Naive thymus-derived CD4-positive, alpha-beta T cell (primary cell): ENCODE measurements around the gene VPS33A. TPM values are rescaled to one million over a fixed set of nuclear protein-coding genes. Genes with fewer than 3 reads are reported as not detected.

Source experiments
- ATAC-seq: fragments of 150-1000 bp; cut with Tn5 transposase; 2 replicates; pipeline ENCODE4 v1.10.0; 2021; ENCODE audit warnings: mild to moderate bottlenecking, moderate library complexity
- CTCF ChIA-PET: fragments of 350-600 bp; sonication (Branson Sonifier 250); formaldehyde crosslinking; loops from one replicate; lab custom pipeline; 2021; ENCODE audit warnings: antibody characterized with exemption; lab: Charles Lee
- POLR2A ChIA-PET: fragments of 350-600 bp; sonication (Branson Sonifier 250); formaldehyde crosslinking; loops from one replicate; lab custom pipeline; 2021; ENCODE audit warnings: antibody characterized with exemption, inconsistent platforms; lab: Charles Lee
- DNase-seq, 9 donors: peaks; one replicate each; pipeline versions ENCODE4 v3.0.0 to v3.0.0-alpha.2; 2020 to 2022; ENCODE audit warnings: mixed read lengths in 1 of 9
- H3K27ac ChIP-seq: one replicate; pipeline ENCODE4 v1.7.0; 2013; ENCODE audit warnings: mild to moderate bottlenecking, low read depth, low read length, moderate library complexity
- H3K27me3 ChIP-seq, 2 donors: one replicate each; pipeline ENCODE4 v1.7.0; 2013; ENCODE audit warnings: low read length in 2 of 2, mild to moderate bottlenecking in 2 of 2, moderate library complexity in 2 of 2; ENCODE audit not compliant: control insufficient read depth in 2 of 2, insufficient read depth in 2 of 2
- H3K36me3 ChIP-seq, 3 experiments: 1 replicate in 2 of 3; 2 replicates in 1 of 3; pipeline ENCODE4 v1.7.0; 2013; ENCODE audit warnings: low read length in 3 of 3, mild to moderate bottlenecking in 3 of 3, moderate library complexity in 1 of 3; ENCODE audit not compliant: insufficient read depth in 3 of 3, control insufficient read depth in 2 of 3
- H3K4me1 ChIP-seq, 2 donors: one replicate each; pipeline ENCODE4 v1.7.0; 2013; ENCODE audit warnings: low read length in 2 of 2, mild to moderate bottlenecking in 2 of 2, moderate library complexity in 1 of 2; ENCODE audit not compliant: control insufficient read depth in 2 of 2, insufficient read depth in 2 of 2
- H3K4me3 ChIP-seq: 2 replicates; pipeline ENCODE4 v1.7.0; 2013; ENCODE audit warnings: mild to moderate bottlenecking, low read length
- H3K9me3 ChIP-seq, 3 experiments: 1 replicate in 2 of 3; 2 replicates in 1 of 3; pipeline ENCODE4 v1.7.0; 2013; ENCODE audit warnings: low read length in 3 of 3; ENCODE audit not compliant: control insufficient read depth in 2 of 3
- H3K27ac Mint-ChIP-seq, 9 donors: one replicate each; pipeline ENCODE4 v1.8.0; 2020 to 2022; ENCODE audit warnings: mixed read lengths in 9 of 9, mild to moderate bottlenecking in 8 of 9, moderate library complexity in 5 of 9, inconsistent platforms in 2 of 9
- H3K27me3 Mint-ChIP-seq, 5 donors: one replicate each; pipeline ENCODE4 v1.8.0; 2021 to 2022; ENCODE audit warnings: mixed read lengths in 5 of 5, mild to moderate bottlenecking in 1 of 5
- H3K36me3 Mint-ChIP-seq, 5 donors: one replicate each; pipeline ENCODE4 v1.8.0; 2020 to 2022; ENCODE audit warnings: mixed read lengths in 5 of 5, mild to moderate bottlenecking in 3 of 5, inconsistent platforms in 1 of 5
- H3K4me1 Mint-ChIP-seq, 7 donors: one replicate each; pipeline ENCODE4 v1.8.0; 2020 to 2022; ENCODE audit warnings: mixed read lengths in 7 of 7, mild to moderate bottlenecking in 3 of 7, inconsistent platforms in 1 of 7
- H3K4me3 Mint-ChIP-seq, 10 donors: one replicate each; pipeline ENCODE4 v1.8.0; 2020 to 2022; ENCODE audit warnings: mild to moderate bottlenecking in 10 of 10, mixed read lengths in 10 of 10, moderate library complexity in 6 of 10, inconsistent platforms in 2 of 10
- H3K9me3 Mint-ChIP-seq, 11 donors: one replicate each; pipeline ENCODE4 v1.8.0; 2020 to 2022; ENCODE audit warnings: mixed read lengths in 11 of 11, mild to moderate bottlenecking in 4 of 11, inconsistent platforms in 1 of 11, moderate library complexity in 1 of 11
- intact Hi-C, 2 donors: fragments of 100-400 bp; cut with micrococcal nuclease; formaldehyde crosslinking; loops; one replicate each; pipeline ENCODE4 v1.15.1; 2023
- polyA plus RNA-seq, 2 donors: library from polyadenylated mRNA; unstranded; fragments of 300-500 nt; fragmentation: Illumina TruSeq; gene quantifications; one replicate each; pipeline ENCODE4 v1.2.3, GENCODE V29; 2021
- total RNA-seq, 6 experiments: library from RNA in 5 of 6; stranded (reverse) in 5 of 6; gene quantifications; 1 replicate in 5 of 6; 2 replicates in 1 of 6; pipeline ENCODE4 v1.2.3 and lab custom pipeline; 2021 to 2026

Gene VPS33A
- total and polyA plus RNA-seq, 7 experiments from 2014 or later: 18.0 to 34.5 (median 28.3) TPM

DNA sequence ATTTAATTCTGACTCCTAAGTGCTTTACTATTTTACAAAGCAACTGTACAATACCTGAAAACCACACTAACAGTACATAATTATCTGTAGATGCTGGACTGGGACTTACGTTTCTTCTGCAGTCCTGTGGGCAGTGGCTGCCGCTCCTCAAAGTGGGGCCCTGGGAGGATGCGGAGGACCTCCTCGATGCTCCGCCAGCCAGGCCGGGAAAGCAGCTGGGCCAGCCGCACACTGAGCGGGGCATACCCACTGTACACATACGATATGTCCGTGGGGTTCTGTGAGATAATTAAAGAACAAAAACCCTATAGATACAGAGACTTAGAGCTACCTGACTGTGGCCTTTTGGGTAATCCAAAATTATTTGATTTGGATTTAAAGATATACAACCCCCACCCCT is 33.6 kb downstream of the VPS33A start:
- H3K27ac ChIP-seq: no peak overlapping the region
- Mint-ChIP-seq H3K4me3 (no peak overlapping the region), H3K27me3 (no peaks in the 10 kb centered on the region), H3K36me3 (peaks cover 7 to 49% (median 23%) of the 10 kb centered on the region in 5 donors), H3K4me1 (peaks cover 0 to 10% (median 7%) of the 10 kb centered on the region in 7 donors), H3K27ac (no peak overlapping the region), H3K9me3 (no peaks in the 10 kb centered on the region)
- peaks cover 20 to 69% (median 22%) of the 10 kb centered on the region in 3 experiments for H3K36me3 ChIP-seq
- intact Hi-C loops: no loop called here
- ATAC-seq (no peak), DNase-seq (no peak)
- ChIA-PET POLR2A (interaction anchor here (2.0 kb wide), 1 partner anchor 12 kb away, joined by 4 read pairs; no protein-coding TSS in a partner anchor), CTCF (interaction anchor here (0.6 kb wide), 1 partner anchor 24 kb away, joined by 5 read pairs; no protein-coding TSS in a partner anchor)
- H3K27me3 ChIP-seq: no peaks in the 10 kb centered on the region
- no peak overlapping the region for H3K4me3 ChIP-seq
- H3K9me3 ChIP-seq: no peaks in the 10 kb centered on the region
- peaks cover 0 to 10% of the 10 kb centered on the region in 2 donors for H3K4me1 ChIP-seq

DNA sequence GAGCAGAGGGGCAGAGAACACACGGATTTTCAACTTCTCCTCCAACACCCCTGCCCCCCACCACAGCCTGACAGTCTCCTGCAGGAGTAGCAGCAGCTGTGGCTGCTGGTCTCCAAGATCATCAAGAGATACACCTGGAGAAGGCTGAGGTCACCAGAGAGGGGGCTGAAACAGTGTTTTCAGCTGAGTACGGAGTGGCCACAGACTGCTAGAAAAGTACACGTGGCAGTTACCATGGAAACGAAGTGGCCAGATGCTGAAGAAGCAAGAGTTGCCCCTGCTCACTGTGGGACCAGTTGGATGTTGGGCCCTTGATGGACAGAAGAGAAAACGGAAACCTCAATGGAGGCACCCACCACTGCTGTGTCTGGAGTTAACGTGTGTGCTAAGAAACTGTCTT is 35.5 kb downstream of the VPS33A start:
- H3K4me1 ChIP-seq: peaks cover 6 to 21% of the 10 kb centered on the region in 2 donors
- POLR2A ChIA-PET: no interaction called here
- ATAC-seq: no peak
- H3K27me3 ChIP-seq: no peaks in the 10 kb centered on the region
- H3K4me3 Mint-ChIP-seq: no peak overlapping the region
- intact Hi-C loops: no loop called here
- H3K27me3 Mint-ChIP-seq: no peaks in the 10 kb centered on the region
- H3K4me1 Mint-ChIP-seq: peaks cover 6 to 20% (median 19%) of the 10 kb centered on the region in 7 donors
- H3K27ac Mint-ChIP-seq: no peak overlapping the region
- peaks cover 3 to 41% (median 22%) of the 10 kb centered on the region in 5 donors for H3K36me3 Mint-ChIP-seq
- no peak overlapping the region for H3K27ac ChIP-seq
- H3K36me3 ChIP-seq: peaks cover 17 to 60% (median 19%) of the 10 kb centered on the region in 3 experiments
- peaks cover 0 to 2% (median 0%) of the 10 kb centered on the region in 11 donors for H3K9me3 Mint-ChIP-seq
- no peak overlapping the region for H3K4me3 ChIP-seq
- no peak for DNase-seq
- CTCF ChIA-PET: interaction anchor here (1.1 kb wide), 1 partner anchor 100 kb away, joined by 4 read pairs; no protein-coding TSS in a partner anchor
- no peaks in the 10 kb centered on the region for H3K9me3 ChIP-seq

GRCh38 chr12:122228092-122228491 is 38.2 kb downstream of the VPS33A start:
- Mint-ChIP-seq H3K27me3 (no peaks in the 10 kb centered on the region), H3K4me3 (peak overlapping the region in 5 of 10 donors; percentile 24 to 94 (median 65)), H3K36me3 (peaks cover 11 to 36% (median 11%) of the 10 kb centered on the region in 5 donors), H3K4me1 (peaks cover 22 to 38% (median 36%) of the 10 kb centered on the region in 7 donors), H3K9me3 (peaks cover 0 to 2% (median 0%) of the 10 kb centered on the region in 11 donors), H3K27ac (no peak overlapping the region)
- intact Hi-C loops: loop anchor here (5.0 to 10.0 kb wide), 10 partner anchors 127 to 1541 kb away; partner anchors contain the start of genes CFAP251 (in 1 of the 2), EIF2B1 (in 1 of the 2), GTF2H3 (in 1 of the 2) and KDM2B (in 1 of the 2)
- POLR2A ChIA-PET: interaction anchor here (1.2 to 3.3 kb wide), 2 partner anchors 12 to 16 kb away, joined by 3 to 29 read pairs; no protein-coding TSS in a partner anchor
- Histone ChIP-seq H3K4me3 (peak overlapping the region; percentile 43), H3K27me3 (no peaks in the 10 kb centered on the region), H3K9me3 (no peaks in the 10 kb centered on the region), H3K27ac (no peak overlapping the region), H3K4me1 (peaks cover 24 to 34% of the 10 kb centered on the region in 2 donors), H3K36me3 (peaks cover 4 to 52% (median 7%) of the 10 kb centered on the region in 3 experiments)
- DNase-seq: no peak
- CTCF ChIA-PET: no interaction called here
- ATAC-seq: no peak

GRCh38 chr12:122227341-122227740 is 39.0 kb downstream of the VPS33A start:
- POLR2A ChIA-PET: interaction anchor here (3.3 kb wide), 1 partner anchor 17 kb away, joined by 29 read pairs; no protein-coding TSS in a partner anchor

GRCh38 chr12:122226366-122227125 is 39.7 kb downstream of the VPS33A start:
- no peaks in the 10 kb centered on the region for H3K9me3 ChIP-seq
- H3K27me3 ChIP-seq: no peaks in the 10 kb centered on the region
- peaks cover 4 to 29% (median 12%) of the 10 kb centered on the region in 5 donors for H3K36me3 Mint-ChIP-seq
- ChIA-PET CTCF (interaction anchor here (0.6 kb wide), 2 partner anchors 18 to 308 kb away, joined by 3 read pairs; partner anchors contain the start of gene CFAP251), POLR2A (interaction anchor here (0.5 to 3.3 kb wide), 10 partner anchors 9 to 1934 kb away, joined by 3 to 29 read pairs (median 4); partner anchors contain the start of genes RNF34, RNU4-1 and ZCCHC8)
- peaks cover 0 to 2% (median 0%) of the 10 kb centered on the region in 11 donors for H3K9me3 Mint-ChIP-seq
- no peak for ATAC-seq
- peak overlapping the region in 7 of 9 donors; percentile 14 to 81 (median 43) for H3K27ac Mint-ChIP-seq
- peaks cover 6 to 52% (median 7%) of the 10 kb centered on the region in 3 experiments for H3K36me3 ChIP-seq
- peak overlapping the region; percentile 53 for H3K4me3 ChIP-seq
- H3K4me1 Mint-ChIP-seq: peaks cover 23 to 47% (median 44%) of the 10 kb centered on the region in 7 donors
- intact Hi-C loops: loop anchor here (1.0 to 10.0 kb wide), 25 partner anchors 18 to 1540 kb away; partner anchors contain the start of genes CFAP251 (in 2 of the 2), DENR (in 2 of the 2), KNTC1 (in 2 of the 2) and MLXIP (in 2 of the 2)
- peak overlapping the region; percentile 18 to 94 (median 90) for H3K4me3 Mint-ChIP-seq
- peak overlapping the region; percentile 13 for H3K27ac ChIP-seq
- DNase-seq: peak in 1 of 9 donors; percentile 22
- peaks cover 24 to 34% of the 10 kb centered on the region in 2 donors for H3K4me1 ChIP-seq
- no peaks in the 10 kb centered on the region for H3K27me3 Mint-ChIP-seq

More at GRCh38 chr12:122227341-122227740, 39.0 kb downstream of the VPS33A start:
- CTCF ChIA-PET: no interaction called here
- peak overlapping the region; percentile 43 for H3K4me3 ChIP-seq
- intact Hi-C loops: loop anchor here (2.0 to 10.0 kb wide), 12 partner anchors 127 to 1540 kb away; partner anchors contain the start of genes OGFOD2 (in 2 of the 2), CFAP251 (in 1 of the 2), EIF2B1 (in 1 of the 2) and GTF2H3 (in 1 of the 2)
- H3K36me3 ChIP-seq: peaks cover 4 to 52% (median 7%) of the 10 kb centered on the region in 3 experiments
- Mint-ChIP-seq H3K27me3 (no peaks in the 10 kb centered on the region), H3K4me3 (peak overlapping the region in 9 of 10 donors; percentile 18 to 94 (median 87)), H3K9me3 (peaks cover 0 to 2% (median 0%) of the 10 kb centered on the region in 11 donors), H3K27ac (peak overlapping the region in 5 of 9 donors; percentile 14 to 81 (median 39)), H3K36me3 (peaks cover 8 to 32% (median 14%) of the 10 kb centered on the region in 5 donors), H3K4me1 (peaks cover 22 to 44% (median 41%) of the 10 kb centered on the region in 7 donors)
- no peak overlapping the region for H3K27ac ChIP-seq
- H3K27me3 ChIP-seq: no peaks in the 10 kb centered on the region
- peaks cover 24 to 34% of the 10 kb centered on the region in 2 donors for H3K4me1 ChIP-seq
- no peaks in the 10 kb centered on the region for H3K9me3 ChIP-seq
- ATAC-seq: no peak
- no peak for DNase-seq
